ENCODE results near the gene PSMA6.
"Not testable (repeated sequence)": the region's sequence is repeated elsewhere in the genome, so short reads cannot be mapped to it uniquely, and the experiment has no call there.

The PSMA6 gene

GRCh38 chr14:35285168-35286002 lies 6.8 kb upstream of the PSMA6 start:
- DNase-seq: no peak

GRCh38 chr14:35286003-35286600 lies 6.1 kb upstream of the PSMA6 start:
- DNase-seq: no peak

GRCh38 chr14:35286707-35287106 lies 5.5 kb upstream of the PSMA6 start:
- DNase-seq: no peak

- no peak for DNase-seq
These were observed 4.7 kb upstream of the PSMA6 start for GRCh38 chr14:35287431-35288013.

- no peak for DNase-seq
These were observed 2.6 kb upstream of the PSMA6 start for GRCh38 chr14:35289623-35290022.

GRCh38 chr14:35292770-35293561 lies 784 bp downstream of the PSMA6 start:
- DNase-seq: no peak

GRCh38 chr14:35295845-35296161 lies 3.6 kb downstream of the PSMA6 start:
- DNase-seq: no peak

GRCh38 chr14:35296545-35296944 lies 4.4 kb downstream of the PSMA6 start:
- DNase-seq: no peak

- no peak for DNase-seq
These were observed 5.5 kb downstream of the PSMA6 start for GRCh38 chr14:35297706-35298105.

- no peak for DNase-seq
These were observed 6.2 kb downstream of the PSMA6 start for GRCh38 chr14:35298351-35298750.

- no peak for DNase-seq
These were observed 7.5 kb downstream of the PSMA6 start for GRCh38 chr14:35299708-35300107.

GRCh38 chr14:35300228-35300627 lies 8.0 kb downstream of the PSMA6 start:
- no peak for DNase-seq

GRCh38 chr14:35301334-35301733 lies 9.2 kb downstream of the PSMA6 start:
- not testable (repeated sequence) for DNase-seq

GRCh38 chr14:35301735-35302528 lies 9.8 kb downstream of the PSMA6 start:
- no peak for DNase-seq

GRCh38 chr14:35303149-35303935 lies 11.2 kb downstream of the PSMA6 start:
- DNase-seq: no peak

GRCh38 chr14:35304812-35305462 lies 12.8 kb downstream of the PSMA6 start:
- DNase-seq: no peak

- no peak for DNase-seq
These were observed 13.5 kb downstream of the PSMA6 start for GRCh38 chr14:35305633-35306032.

GRCh38 chr14:35306114-35306513 lies 13.9 kb downstream of the PSMA6 start:
- DNase-seq: no peak

GRCh38 chr14:35317820-35318219 lies 25.6 kb downstream of the PSMA6 start:
- no peak for DNase-seq

- no peak for DNase-seq
These were observed 27.3 kb downstream of the PSMA6 start for GRCh38 chr14:35319509-35319908.

- DNase-seq: no peak
These were observed 28.3 kb downstream of the PSMA6 start for GRCh38 chr14:35320472-35320871.

Data from activated T-cell treated with anti-CD3 and anti-CD28 coated beads, Interleukin-2, amount 50 U/mL, for 1 hour (primary cell).